Stimulated activated CD8-positive, alpha-beta memory T cell treated with anti-CD3 and anti-CD28 coated beads, Interleukin-15, amount 100 ng/mL, for 48 hours (primary cell): ENCODE results near the gene CHCT1.
"Not testable (repeated sequence)": the region's sequence is repeated elsewhere in the genome, so short reads cannot be mapped to it uniquely, and the experiment has no call there.

Experiments used
- DNase-seq, 2 donors: peaks; one replicate each; pipeline ENCODE4 v3.0.0-alpha.2; 2020; ENCODE audit warnings: low read depth in 2 of 2

Gene CHCT1

GRCh38 chr17:60398227-60398959, 23.9 kb upstream of the CHCT1 start:
- no peak for DNase-seq

GRCh38 chr17:60401819-60402218, 20.5 kb upstream of the CHCT1 start:
- no peak for DNase-seq

GRCh38 chr17:60403523-60403810, 18.8 kb upstream of the CHCT1 start:
- DNase-seq: no peak

GRCh38 chr17:60403962-60404361, 18.3 kb upstream of the CHCT1 start:
- no peak for DNase-seq

DNA sequence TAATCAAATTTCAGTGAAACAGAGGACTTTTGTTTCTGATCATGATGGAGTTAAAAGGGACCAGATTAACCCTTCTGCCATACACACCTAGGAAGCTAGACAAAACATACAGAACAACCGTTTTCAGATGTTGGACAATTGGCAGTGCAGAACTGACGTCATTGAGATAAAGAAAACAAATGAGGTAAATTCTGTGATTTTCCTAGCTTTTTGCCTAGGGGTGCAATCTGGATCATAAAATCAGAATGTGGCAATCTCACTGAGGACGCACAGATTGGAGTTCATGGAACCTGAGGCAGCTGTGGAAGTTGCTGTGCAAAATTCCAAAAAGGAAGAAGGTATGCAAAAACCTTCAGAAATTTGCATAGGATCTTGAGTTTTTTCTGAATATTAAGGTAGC, 15.4 kb upstream of the CHCT1 start:
- DNase-seq: no peak

DNA sequence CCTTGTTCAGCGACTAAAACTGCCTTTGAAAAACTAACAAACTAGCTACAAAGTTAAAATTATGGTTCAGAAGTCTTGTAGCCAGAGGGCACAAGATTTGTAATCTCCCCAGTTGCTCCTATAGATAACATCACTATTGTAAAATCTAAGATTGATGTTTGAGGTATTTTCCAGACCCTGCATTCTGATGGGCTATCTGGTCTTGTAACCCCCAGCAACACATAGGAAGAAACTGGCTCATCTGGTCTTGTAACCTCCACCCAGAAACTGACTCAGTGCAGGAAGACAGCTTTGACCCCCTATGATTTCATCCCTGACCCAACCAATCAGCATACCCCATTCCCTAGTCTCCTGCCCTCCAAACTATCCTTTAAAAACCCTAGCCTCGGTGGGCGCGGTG, 12.3 kb upstream of the CHCT1 start:
- no peak for DNase-seq

DNA sequence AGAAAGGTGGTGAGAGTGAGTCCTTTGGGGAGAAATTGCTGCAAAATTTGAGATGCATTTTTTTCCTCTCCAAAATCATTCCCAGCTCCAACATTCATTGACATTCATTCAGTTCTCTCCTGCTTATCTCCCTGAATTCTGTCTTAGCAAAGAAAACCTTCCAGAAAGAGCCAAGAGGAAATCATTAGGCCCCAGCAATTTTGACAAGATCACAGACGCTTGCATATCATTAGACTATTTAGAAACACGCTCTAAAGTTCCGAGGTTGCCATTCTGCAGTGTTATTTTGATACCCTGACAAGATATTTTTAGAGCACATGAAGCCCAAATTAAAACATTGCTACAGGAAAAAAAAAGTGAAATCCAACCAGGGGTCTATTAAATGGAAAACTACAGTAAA, 9.6 kb upstream of the CHCT1 start:
- no peak for DNase-seq

DNA sequence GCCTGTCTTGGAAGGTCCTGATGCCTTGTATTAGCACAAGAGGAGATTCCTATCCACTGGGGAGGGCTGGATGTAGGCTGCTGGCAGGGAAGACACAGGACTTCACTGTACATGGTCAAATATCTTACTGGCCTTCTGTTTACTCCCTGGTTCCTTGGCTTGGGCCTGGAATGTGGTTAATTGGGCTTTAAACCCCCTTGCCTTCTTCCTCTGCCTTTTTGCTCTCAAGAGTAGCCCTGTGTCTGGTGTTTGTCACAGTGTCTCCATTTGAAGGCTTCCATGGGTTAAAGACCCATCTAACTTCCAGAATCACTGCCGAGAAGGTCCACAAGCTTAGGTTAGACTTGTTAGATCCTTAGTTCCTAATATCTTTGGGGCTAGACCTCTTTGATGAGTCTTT, 7.1 kb upstream of the CHCT1 start:
- DNase-seq: no peak

DNA sequence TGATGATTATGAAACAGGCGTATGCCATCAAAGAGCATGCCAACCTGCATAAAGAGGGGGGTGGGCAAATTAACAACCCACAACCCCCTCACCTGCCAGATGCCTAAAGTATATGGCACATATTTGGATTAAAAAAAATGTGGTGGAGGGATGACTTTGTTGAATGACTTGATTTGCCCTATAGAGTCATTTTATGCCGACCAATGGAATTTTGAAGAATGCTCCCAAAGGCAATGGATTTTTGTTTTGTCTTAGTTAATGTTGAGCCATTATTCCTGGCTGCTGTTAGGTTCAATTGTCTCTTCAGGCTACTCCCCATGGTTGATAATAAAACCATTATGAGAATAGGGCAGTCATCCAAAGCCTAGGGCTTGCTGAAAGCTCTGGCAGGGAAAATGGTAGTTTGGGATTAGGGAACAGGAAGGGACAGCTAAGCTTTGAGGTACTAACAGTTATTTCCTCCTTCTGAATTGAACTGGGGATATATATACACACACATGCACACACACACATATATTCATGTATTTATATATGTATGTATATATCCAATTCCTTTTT, 5.8 kb upstream of the CHCT1 start:
- no peak for DNase-seq

- not testable (repeated sequence) for DNase-seq
Measured at GRCh38 chr17:60419003-60419402, 3.3 kb upstream of the CHCT1 start.

DNA sequence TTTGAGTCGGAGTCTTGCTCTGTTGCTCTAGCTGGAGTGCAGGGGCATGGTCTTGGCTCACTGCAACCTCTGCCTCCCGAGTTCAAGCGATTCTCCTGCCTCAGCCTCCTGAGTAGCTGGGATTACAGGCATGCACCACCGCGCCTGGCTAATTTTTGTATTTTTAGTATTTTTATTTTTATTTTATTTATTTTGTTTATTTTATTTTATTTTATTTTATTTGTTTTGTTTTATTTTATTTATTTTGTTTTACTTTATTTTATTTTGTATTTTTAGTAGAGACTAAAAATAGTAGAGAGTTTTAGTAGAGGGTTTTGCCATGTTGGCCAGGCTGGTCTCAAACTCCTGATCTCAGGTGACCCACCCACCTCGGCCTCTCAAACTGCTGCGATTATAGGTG, 2.4 kb upstream of the CHCT1 start:
- not testable (repeated sequence) for DNase-seq

DNA sequence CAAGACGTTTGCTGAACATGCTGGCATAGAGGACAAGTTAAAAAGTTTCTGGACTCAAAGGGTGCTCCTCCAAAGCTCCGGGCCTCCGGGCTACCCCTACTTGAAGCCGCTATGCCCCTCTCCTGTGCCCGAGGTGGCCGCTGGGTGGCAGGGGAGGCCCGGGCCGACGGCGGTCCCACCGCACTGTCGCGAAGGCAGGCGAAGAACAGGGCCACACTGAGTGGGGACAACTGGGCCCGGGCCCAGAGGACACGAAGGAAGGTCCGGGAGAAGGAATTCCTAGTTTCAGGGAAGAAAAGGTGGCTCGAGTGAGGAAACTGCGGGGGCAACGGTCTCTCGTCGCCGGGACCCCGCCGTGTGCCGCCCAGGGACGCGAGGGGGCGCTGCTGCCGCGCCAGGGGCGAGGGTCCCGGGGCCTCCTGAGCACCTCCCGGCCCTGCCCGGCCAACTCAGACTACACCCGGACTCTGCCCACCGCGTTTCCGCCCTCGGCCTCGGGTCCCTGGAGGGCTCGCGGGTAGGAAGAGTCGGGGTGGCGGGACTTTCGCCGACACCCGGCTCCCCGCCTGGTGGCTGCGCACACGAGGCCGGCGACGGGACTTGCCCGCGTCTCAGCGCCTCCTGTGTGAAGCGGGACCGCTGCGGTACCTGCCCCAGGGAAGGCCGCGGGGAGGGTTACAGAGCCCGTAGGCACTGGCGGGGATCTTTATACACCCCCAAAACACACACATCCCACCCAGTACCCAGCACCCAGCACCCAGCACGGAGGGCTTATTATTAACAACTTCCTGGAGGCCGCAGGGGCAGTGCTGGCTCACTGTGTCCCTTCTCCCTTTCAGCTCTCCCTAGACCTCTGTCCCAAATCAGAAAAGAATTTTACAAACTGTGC, 772 bp upstream of the CHCT1 start:
- peak; percentile 63 to 67 for DNase-seq

- no peak for DNase-seq
Measured at GRCh38 chr17:60423865-60424264, 1.6 kb downstream of the CHCT1 start.

- DNase-seq: no peak
Measured at GRCh38 chr17:60425626-60426025, 3.3 kb downstream of the CHCT1 start.

DNA sequence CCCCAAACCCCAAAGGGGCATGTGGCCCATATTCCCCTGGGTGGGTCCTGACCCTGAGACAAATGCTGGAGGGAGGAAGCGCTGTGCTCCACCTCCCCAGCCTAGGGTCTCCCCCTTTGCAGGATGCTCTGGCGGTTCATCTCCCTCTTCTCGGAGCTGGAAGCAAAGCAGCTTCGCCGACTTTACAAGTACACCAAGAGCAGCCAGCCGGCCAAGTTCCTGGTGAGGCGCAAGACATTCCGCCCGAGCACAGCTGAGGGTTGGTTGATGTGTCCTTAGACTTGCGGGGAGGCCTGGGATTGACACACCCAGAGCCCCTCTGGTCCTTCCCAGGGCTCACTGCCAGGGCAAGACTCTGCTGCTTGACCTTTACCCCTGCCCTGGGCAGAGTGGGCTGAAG, 4.3 kb downstream of the CHCT1 start:
- DNase-seq: no peak

- DNase-seq: not testable (repeated sequence)
Measured at GRCh38 chr17:60428491-60428890, 6.2 kb downstream of the CHCT1 start.

DNA sequence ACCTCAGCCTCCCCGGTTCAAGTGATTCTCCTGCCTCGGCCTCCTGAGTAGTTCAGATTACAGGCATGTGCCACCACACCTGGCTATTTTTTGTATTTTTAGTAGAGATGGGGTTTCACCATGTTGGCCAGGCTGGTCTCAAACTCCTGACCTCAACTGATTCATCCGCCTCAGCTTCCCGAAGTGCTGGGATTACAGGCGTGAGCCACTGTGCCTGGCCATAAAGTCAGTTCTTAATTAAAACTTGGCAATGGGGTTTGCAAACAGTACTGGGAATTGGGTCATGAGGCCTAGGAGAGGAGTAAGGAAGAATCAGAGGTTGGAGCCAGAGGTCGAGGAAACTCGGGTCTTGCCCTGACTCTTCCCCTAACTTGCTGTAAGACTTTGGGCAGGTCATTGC, 8.3 kb downstream of the CHCT1 start:
- DNase-seq: not testable (repeated sequence)

GRCh38 chr17:60433021-60433997, 11.0 kb downstream of the CHCT1 start:
- not testable (repeated sequence) for DNase-seq

DNA sequence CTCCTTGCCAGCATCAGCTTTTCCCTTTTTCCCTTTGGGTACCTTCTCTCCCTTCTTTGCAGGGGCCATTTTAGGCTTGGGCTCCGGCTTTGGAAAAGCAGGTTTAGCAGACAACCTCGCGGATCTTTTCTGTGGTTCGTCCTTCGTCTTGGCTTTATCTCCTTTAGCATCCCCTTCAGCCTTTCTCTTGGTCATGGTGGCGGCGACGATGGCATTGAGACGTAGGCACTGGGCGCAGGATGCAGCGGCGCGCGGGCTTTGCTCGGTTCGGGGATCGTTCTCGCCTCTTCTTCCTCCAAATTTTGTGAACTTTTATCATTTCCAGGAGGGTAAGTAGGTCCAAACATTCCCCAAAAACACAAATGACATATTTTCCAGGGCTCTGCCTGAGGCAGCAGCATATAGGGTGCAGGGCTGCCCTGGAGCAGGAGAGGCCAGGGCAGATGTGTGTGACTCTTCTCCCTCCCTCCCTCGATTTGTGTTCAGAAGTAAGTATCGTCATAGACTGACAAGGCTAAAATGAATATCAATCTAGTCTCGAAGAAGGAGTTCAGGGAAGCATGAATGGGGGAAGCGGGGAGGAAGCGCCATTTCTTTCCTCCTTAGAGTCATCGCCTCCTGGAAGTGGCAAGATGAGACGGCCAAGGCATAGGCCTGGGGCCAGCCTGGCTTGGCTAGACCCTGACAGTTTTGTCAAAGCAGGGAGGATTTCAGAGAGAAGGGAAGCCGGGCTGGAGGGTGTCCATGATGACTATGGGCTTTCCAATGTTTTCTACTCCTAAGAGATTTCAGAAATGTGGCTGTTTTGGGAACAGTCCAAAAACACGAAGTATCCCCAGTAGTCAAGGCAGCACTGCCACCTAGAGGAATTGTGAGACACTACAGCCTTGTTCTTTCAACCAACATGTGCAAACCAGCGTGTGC, 13.2 kb downstream of the CHCT1 start:
- no peak for DNase-seq

- no peak for DNase-seq
Measured at GRCh38 chr17:60436676-60437075, 14.4 kb downstream of the CHCT1 start.

DNA sequence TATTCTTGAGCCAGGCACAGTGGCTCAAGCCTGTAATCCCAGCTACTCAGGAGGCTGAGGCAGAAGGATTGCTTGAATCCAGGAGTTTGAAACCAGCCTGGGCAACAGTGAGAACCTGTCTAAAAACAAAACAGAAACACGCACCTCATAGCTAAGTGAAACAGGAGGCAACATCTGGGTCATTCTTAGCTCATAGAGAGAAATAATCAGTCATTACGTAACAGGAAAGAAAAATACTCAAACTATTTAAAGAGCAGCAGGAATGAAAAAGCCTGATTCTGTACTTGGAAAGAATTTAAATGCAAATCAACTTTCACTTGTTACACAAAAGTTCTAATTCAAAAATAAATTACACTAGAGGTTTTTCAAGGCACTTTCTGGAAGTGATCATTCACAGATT, 17.2 kb downstream of the CHCT1 start:
- no peak for DNase-seq
